ENCODE measurements around the gene TRAF2.
A peak's percentile ranks its signal among the peaks of the same experiment; 100 is the strongest.

Gene TRAF2

GRCh38 chr9:136973618-136974617 lies 87.6 kb downstream of the TRAF2 start:
- no peak overlapping the region for H3K9ac ChIP-seq (ENCODE audit: low read length)
- H3K4me2 ChIP-seq (ENCODE audit: low read length): no peak overlapping the region
- no peak overlapping the region for H2AFZ ChIP-seq (ENCODE audit: low read length)
- no peaks in the 10 kb centered on the region for H3K9me3 ChIP-seq (ENCODE audit: low read length)
- TF ChIP-seq CTCF (IDR thresholded peaks at IDR 0.05; ENCODE audit: low read length): no peak
- no peak for TF ChIP-seq EZH2 (IDR thresholded peaks at IDR 0.05; ENCODE audit: borderline replicate concordance, low read length)
- no peak overlapping the region for H3K4me3 ChIP-seq (ENCODE audit: low read depth, low read length, poor library complexity, severe bottlenecking)
- no peaks in the 10 kb centered on the region for H3K9me2 ChIP-seq (ENCODE audit: low read depth, low read length)
- no peaks in the 10 kb centered on the region for H3K79me2 ChIP-seq (ENCODE audit: insufficient read depth, low read length)
- H3K36me3 ChIP-seq (ENCODE audit: insufficient read depth, low read length): no peaks in the 10 kb centered on the region
- H3K4me1 ChIP-seq (ENCODE audit: insufficient read depth, low read length, severe bottlenecking): no peaks in the 10 kb centered on the region
- no peak overlapping the region for H3K27ac ChIP-seq (ENCODE audit: low read depth, low read length, poor library complexity, severe bottlenecking)
- peaks cover 4% of the 10 kb centered on the region; the same call in 1 of the 2 replicates for H3K27me3 ChIP-seq (ENCODE audit: insufficient read depth, low read length)
- no peaks in the 10 kb centered on the region for H3F3A ChIP-seq (ENCODE audit: insufficient read depth, low read length)
- H4K20me1 ChIP-seq (ENCODE audit: insufficient read depth, low read length): no peaks in the 10 kb centered on the region

DNA sequence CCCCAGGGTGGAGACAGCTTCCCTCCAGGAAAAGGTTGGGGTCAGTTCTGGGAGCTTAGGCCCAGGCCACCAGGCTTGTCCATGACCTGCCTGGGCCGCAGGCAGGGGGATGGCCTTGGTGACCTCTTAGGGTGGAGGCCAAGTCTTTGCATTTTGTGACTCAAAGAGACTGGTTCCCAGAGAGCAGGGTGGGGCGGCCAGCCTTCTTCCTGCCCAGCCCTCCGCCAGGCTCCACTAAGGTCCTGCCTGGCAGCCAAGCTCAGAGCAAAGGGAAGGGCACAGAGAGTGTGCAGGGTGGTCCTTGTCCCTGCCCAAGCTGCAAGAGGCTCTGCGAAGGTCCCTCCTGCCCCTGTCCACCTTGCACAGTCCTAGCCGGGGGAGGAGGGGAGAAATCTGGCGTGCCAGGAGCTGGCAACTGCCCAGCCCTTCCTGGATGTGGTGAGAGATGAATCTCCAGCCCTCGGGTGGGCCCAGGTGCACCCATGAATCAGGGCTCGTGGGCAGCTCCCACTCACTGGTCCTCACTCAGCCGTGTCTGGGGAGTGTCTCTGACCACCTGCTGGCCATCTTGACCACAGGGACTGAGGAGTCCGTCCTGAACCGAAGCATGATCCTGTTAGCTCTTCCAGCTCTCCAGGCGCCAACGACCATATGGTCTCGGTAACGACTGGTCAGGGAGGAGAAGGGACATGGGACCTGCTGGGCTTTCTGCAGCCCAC lies 88.7 kb downstream of the TRAF2 start:
- H4K20me1 ChIP-seq (ENCODE audit: insufficient read depth, low read length): no peaks in the 10 kb centered on the region
- H3K4me3 ChIP-seq (ENCODE audit: low read depth, low read length, poor library complexity, severe bottlenecking): no peak overlapping the region
- no peaks in the 10 kb centered on the region for H3K9me2 ChIP-seq (ENCODE audit: low read depth, low read length)
- no peak overlapping the region for H3K4me2 ChIP-seq (ENCODE audit: low read length)
- no peaks in the 10 kb centered on the region for H3K36me3 ChIP-seq (ENCODE audit: insufficient read depth, low read length)
- no peaks in the 10 kb centered on the region for H3K9me3 ChIP-seq (ENCODE audit: low read length)
- no peaks in the 10 kb centered on the region for H3K4me1 ChIP-seq (ENCODE audit: insufficient read depth, low read length, severe bottlenecking)
- H3K27ac ChIP-seq (ENCODE audit: low read depth, low read length, poor library complexity, severe bottlenecking): no peak overlapping the region
- H3K27me3 ChIP-seq (ENCODE audit: insufficient read depth, low read length): peaks cover 4% of the 10 kb centered on the region; the same call in 1 of the 2 replicates
- no peak for TF ChIP-seq EZH2 (IDR thresholded peaks at IDR 0.05; ENCODE audit: borderline replicate concordance, low read length)
- TF ChIP-seq CTCF (IDR thresholded peaks at IDR 0.05; ENCODE audit: low read length): no peak
- H3F3A ChIP-seq (ENCODE audit: insufficient read depth, low read length): no peaks in the 10 kb centered on the region
- no peaks in the 10 kb centered on the region for H3K79me2 ChIP-seq (ENCODE audit: insufficient read depth, low read length)
- no peak overlapping the region for H2AFZ ChIP-seq (ENCODE audit: low read length)
- no peak overlapping the region for H3K9ac ChIP-seq (ENCODE audit: low read length)

DNA sequence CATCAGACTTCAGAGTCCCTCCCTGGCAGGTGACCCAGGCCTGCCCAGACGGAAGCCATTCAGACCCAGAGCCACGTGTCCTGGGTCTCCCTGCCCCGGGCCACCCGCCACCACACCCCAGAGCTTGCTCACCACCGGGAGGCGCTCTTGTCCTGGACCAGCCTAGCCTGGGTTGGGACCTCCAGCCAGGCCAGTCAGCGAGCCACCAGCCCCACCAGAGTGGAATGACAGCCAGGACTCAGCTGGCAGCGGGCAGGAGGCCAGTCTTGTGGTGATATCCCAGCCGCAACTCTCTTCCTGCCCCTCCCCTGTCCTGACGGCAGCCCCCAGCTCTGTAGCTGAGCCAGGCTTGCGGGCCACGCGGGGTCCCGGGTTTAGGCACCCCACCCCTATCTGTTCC lies 89.3 kb downstream of the TRAF2 start:
- H3K9ac ChIP-seq (ENCODE audit: low read length): no peak overlapping the region
- no peak overlapping the region for H3K4me2 ChIP-seq (ENCODE audit: low read length)

More for the DNA sequence above, 89.3 kb downstream of the TRAF2 start:
- H3K79me2 ChIP-seq (ENCODE audit: insufficient read depth, low read length): no peaks in the 10 kb centered on the region
- no peaks in the 10 kb centered on the region for H3K36me3 ChIP-seq (ENCODE audit: insufficient read depth, low read length)
- no peaks in the 10 kb centered on the region for H3K9me3 ChIP-seq (ENCODE audit: low read length)
- H3K4me3 ChIP-seq (ENCODE audit: low read depth, low read length, poor library complexity, severe bottlenecking): no peak overlapping the region
- no peaks in the 10 kb centered on the region for H3F3A ChIP-seq (ENCODE audit: insufficient read depth, low read length)
- no peaks in the 10 kb centered on the region for H3K4me1 ChIP-seq (ENCODE audit: insufficient read depth, low read length, severe bottlenecking)
- TF ChIP-seq CTCF (IDR thresholded peaks at IDR 0.05; ENCODE audit: low read length) (peak; percentile 30; the same call in 1 of the 2 replicates), EZH2 (IDR thresholded peaks at IDR 0.05; ENCODE audit: borderline replicate concordance, low read length) (no peak)
- H3K9me2 ChIP-seq (ENCODE audit: low read depth, low read length): no peaks in the 10 kb centered on the region
- H3K27me3 ChIP-seq (ENCODE audit: insufficient read depth, low read length): peaks cover 5% of the 10 kb centered on the region; the same call in 1 of the 2 replicates
- no peak overlapping the region for H2AFZ ChIP-seq (ENCODE audit: low read length)
- no peaks in the 10 kb centered on the region for H4K20me1 ChIP-seq (ENCODE audit: insufficient read depth, low read length)
- no peak overlapping the region for H3K27ac ChIP-seq (ENCODE audit: low read depth, low read length, poor library complexity, severe bottlenecking)
